GM13977 (cell line): Measurements from ENCODE around the gene TEX264.
A peak's percentile ranks its signal among the peaks of the same experiment; 100 is the strongest.

ENCODE experiments used
- DNase-seq: peaks from one replicate; pipeline ENCODE4 v3.0.0; 2012; ENCODE audit warnings: low spot score
- CTCF ChIP-seq: IDR thresholded peaks from 2 replicates; pipeline ENCODE4 v1.5.1; 2012; ENCODE audit warnings: mild to moderate bottlenecking, control low read depth; ENCODE audit not compliant: insufficient read depth; ENCODE audit errors: extremely low read depth, missing control alignments
- in situ Hi-C: fragments of 300-500 bp; cut with MboI; formaldehyde crosslinking; loops from one replicate; pipeline ENCODE4 v1.12.0; 2022; ENCODE audit warnings: low sequenced_read_pairs, low pct_unique_long_range_greater_than_20kb, mixed read lengths, inconsistent platforms; ENCODE audit not compliant: unreplicated experiment

Gene TEX264

GRCh38 chr3:51717947-51718346 lies 46.9 kb downstream of the TEX264 start:
- no peak for TF ChIP-seq CTCF
- in situ Hi-C loops, result no loop called here
- peak; percentile 9 for DNase-seq

GRCh38 chr3:51718547-51719409 lies 47.7 kb downstream of the TEX264 start:
- in situ Hi-C loops, result no loop called here
- peak; percentile 86 for DNase-seq
- peak; percentile 87 for TF ChIP-seq CTCF

- no peak for DNase-seq
- in situ Hi-C loops, result no loop called here
- peak; percentile 17 for TF ChIP-seq CTCF
Measured at GRCh38 chr3:51719410-51720025, 48.5 kb downstream of the TEX264 start.

- no peak for TF ChIP-seq CTCF
- in situ Hi-C loops, result no loop called here
- DNase-seq, result no peak
Measured at GRCh38 chr3:51720292-51721061, 49.4 kb downstream of the TEX264 start.

GRCh38 chr3:51721062-51721745 lies 50.2 kb downstream of the TEX264 start:
- TF ChIP-seq CTCF, result no peak
- no peak for DNase-seq
- in situ Hi-C loops, result no loop called here

- TF ChIP-seq CTCF, result no peak
- DNase-seq, result no peak
- in situ Hi-C loops, result no loop called here
Measured at GRCh38 chr3:51722362-51722761, 51.3 kb downstream of the TEX264 start.
